Karpas-422 (cell line): ENCODE measurements around the gene MOK. TPM values are rescaled to one million over a fixed set of nuclear protein-coding genes. Genes with fewer than 3 reads are reported as not detected.

Experiments used
- DNase-seq: peaks from one replicate; pipeline ENCODE4 v3.0.0-alpha.2; 2015
- H2AFZ ChIP-seq: fragments of 200-600 bp; sonication (generic); 2 replicates; pipeline ENCODE4 v1.6.1; 2014; ENCODE audit warnings: antibody characterized with exemption, low read length, mixed read lengths
- H3K27ac ChIP-seq: fragments of 200-600 bp; sonication (generic); 2 replicates; pipeline ENCODE4 v1.5.1; 2014; ENCODE audit warnings: mild to moderate bottlenecking, low read length, moderate library complexity
- H3K27me3 ChIP-seq: fragments of 200-600 bp; sonication (generic); 2 replicates; pipeline ENCODE4 v1.6.1; 2014; ENCODE audit warnings: low read length, mixed read lengths
- H3K36me3 ChIP-seq: fragments of 200-600 bp; sonication (generic); 2 replicates; pipeline ENCODE4 v1.6.1; 2014; ENCODE audit warnings: low read length, mixed read lengths; ENCODE audit not compliant: insufficient read depth
- H3K4me1 ChIP-seq: fragments of 200-600 bp; sonication (generic); 2 replicates; pipeline ENCODE4 v1.6.1; 2014; ENCODE audit warnings: mild to moderate bottlenecking, low read length, mixed read lengths
- H3K4me2 ChIP-seq: fragments of 200-600 bp; sonication (generic); 2 replicates; pipeline ENCODE4 v1.6.1; 2014; ENCODE audit warnings: low read length, low read depth, mild to moderate bottlenecking; ENCODE audit not compliant: poor library complexity, severe bottlenecking
- H3K4me3 ChIP-seq: fragments of 200-600 bp; sonication (generic); 2 replicates; pipeline ENCODE4 v1.5.1; 2014; ENCODE audit warnings: mild to moderate bottlenecking, antibody characterized with exemption, low read length, mixed read lengths
- H3K79me2 ChIP-seq: fragments of 200-600 bp; sonication (generic); 2 replicates; pipeline ENCODE4 v1.6.1; 2014; ENCODE audit warnings: mild to moderate bottlenecking, low read length, mixed read lengths
- H3K9ac ChIP-seq: fragments of 200-600 bp; sonication (generic); 2 replicates; pipeline ENCODE4 v1.6.0; 2014; ENCODE audit warnings: low read length
- H3K9me2 ChIP-seq: fragments of 200-600 bp; sonication (generic), shearing (Covaris generic); replicated peaks from 2 replicates; pipeline ENCODE4 v1.6.0; 2014; ENCODE audit warnings: mild to moderate bottlenecking, low read length, moderate library complexity; ENCODE audit not compliant: insufficient read depth
- H3K9me3 ChIP-seq: fragments of 300-700, 200-600 bp; sonication (generic); 2 replicates; pipeline ENCODE4 v1.6.1; 2014; ENCODE audit warnings: low read length, mixed read lengths
- H4K20me1 ChIP-seq: fragments of 200-600 bp; sonication (generic); 2 replicates; pipeline ENCODE4 v1.6.1; 2014; ENCODE audit warnings: mild to moderate bottlenecking, antibody characterized with exemption, low read length, low read depth; ENCODE audit not compliant: insufficient read depth
- total RNA-seq: library from RNA; depleted of rRNA; stranded (reverse); fragments of >200 nt; shearing (Covaris generic); gene quantifications from 2 replicates; pipeline ENCODE4 v1.2.3, GENCODE V29; 2014; ENCODE audit warnings: low replicate concordance

MOK gene
- total RNA-seq, 1 experiment from 2014 or later: 4.4 TPM

- no peak for DNase-seq
- Histone ChIP-seq H3K9ac (no peak overlapping the region), H3K9me3 (no peaks in the 10 kb centered on the region), H3K4me3 (no peak overlapping the region), H2AFZ (no peak overlapping the region), H3K79me2 (peaks cover 24% of the 10 kb centered on the region), H4K20me1 (peaks cover 24% of the 10 kb centered on the region; the same call in 1 of the 2 replicates), H3K27ac (no peak overlapping the region), H3K27me3 (no peaks in the 10 kb centered on the region), H3K4me2 (no peak overlapping the region), H3K4me1 (no peaks in the 10 kb centered on the region), H3K9me2 (no peaks in the 10 kb centered on the region), H3K36me3 (no peaks in the 10 kb centered on the region; the same call in 1 of the 2 replicates)
Observed at GRCh38 chr14:102205560-102205959, 99.4 kb downstream of the MOK start.

GRCh38 chr14:102203382-102203781, 101.6 kb downstream of the MOK start:
- H3K9me2 ChIP-seq: no peaks in the 10 kb centered on the region
- no peaks in the 10 kb centered on the region for H3K36me3 ChIP-seq
- H3K4me1 ChIP-seq: no peaks in the 10 kb centered on the region
- H4K20me1 ChIP-seq: peaks cover 9% of the 10 kb centered on the region; the same call in 1 of the 2 replicates
- no peak overlapping the region for H3K27ac ChIP-seq
- no peak overlapping the region for H3K9ac ChIP-seq
- H3K9me3 ChIP-seq: no peaks in the 10 kb centered on the region
- DNase-seq: no peak
- no peak overlapping the region for H3K4me3 ChIP-seq
- peaks cover 25% of the 10 kb centered on the region for H3K79me2 ChIP-seq
- H3K4me2 ChIP-seq: no peak overlapping the region
- H2AFZ ChIP-seq: no peak overlapping the region
- no peaks in the 10 kb centered on the region for H3K27me3 ChIP-seq

DNA sequence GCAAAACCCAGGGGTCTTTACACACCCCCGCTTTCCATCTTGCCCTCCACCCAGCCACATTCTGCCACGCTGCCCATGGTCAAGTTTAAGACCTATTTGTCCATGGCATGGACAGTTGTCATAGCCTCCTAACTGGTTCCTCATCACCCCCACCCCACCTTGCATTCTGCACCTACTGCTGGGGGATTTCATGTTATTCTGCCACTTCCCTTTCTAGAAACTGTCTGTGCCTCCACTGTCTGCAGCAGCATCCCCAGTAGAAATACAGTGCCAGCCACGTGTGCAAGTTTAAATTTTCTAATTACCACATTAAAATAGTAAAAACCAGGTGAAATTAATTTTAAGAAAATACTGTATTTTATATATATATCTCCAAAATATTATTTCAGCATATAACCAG, 102.0 kb downstream of the MOK start:
- no peak for DNase-seq
- H3K4me2 ChIP-seq: no peak overlapping the region
- H3K9ac ChIP-seq: no peak overlapping the region
- peaks cover 9% of the 10 kb centered on the region; the same call in 1 of the 2 replicates for H4K20me1 ChIP-seq
- H3K4me3 ChIP-seq: no peak overlapping the region
- H3K27ac ChIP-seq: no peak overlapping the region
- H3K79me2 ChIP-seq: peaks cover 25% of the 10 kb centered on the region
- H3K9me2 ChIP-seq: no peaks in the 10 kb centered on the region
- H3K9me3 ChIP-seq: no peaks in the 10 kb centered on the region
- H2AFZ ChIP-seq: no peak overlapping the region
- H3K27me3 ChIP-seq: no peaks in the 10 kb centered on the region
- H3K4me1 ChIP-seq: no peaks in the 10 kb centered on the region
- H3K36me3 ChIP-seq: no peaks in the 10 kb centered on the region

DNA sequence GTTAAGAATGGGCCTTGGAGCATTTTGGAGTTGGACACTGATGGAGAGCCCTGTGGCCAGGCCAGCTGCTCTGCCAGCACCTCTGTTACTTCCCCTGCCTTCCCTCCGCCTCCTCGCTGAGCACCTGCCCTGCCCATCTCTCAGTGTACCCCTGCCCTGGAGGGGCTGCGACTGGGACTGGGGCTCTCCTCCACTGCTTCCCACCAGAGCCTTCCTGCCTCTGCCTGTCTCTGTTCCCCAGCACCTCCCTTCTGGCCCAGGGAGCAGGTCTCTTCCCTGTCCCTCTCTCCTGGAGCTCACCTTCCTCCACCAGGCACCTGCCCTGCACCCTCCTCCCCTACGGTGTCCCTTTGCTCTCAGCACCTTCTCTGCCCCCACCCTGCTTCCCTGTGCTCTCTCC, 103.2 kb downstream of the MOK start:
- Histone ChIP-seq H3K4me1 (no peaks in the 10 kb centered on the region), H3K27me3 (no peaks in the 10 kb centered on the region), H4K20me1 (peaks cover 9% of the 10 kb centered on the region; the same call in 1 of the 2 replicates), H3K36me3 (no peaks in the 10 kb centered on the region), H3K9me3 (no peaks in the 10 kb centered on the region), H2AFZ (no peak overlapping the region), H3K4me2 (no peak overlapping the region), H3K9me2 (no peaks in the 10 kb centered on the region), H3K79me2 (peaks cover 32% of the 10 kb centered on the region), H3K27ac (no peak overlapping the region), H3K4me3 (no peak overlapping the region), H3K9ac (no peak overlapping the region)
- DNase-seq: no peak

DNA sequence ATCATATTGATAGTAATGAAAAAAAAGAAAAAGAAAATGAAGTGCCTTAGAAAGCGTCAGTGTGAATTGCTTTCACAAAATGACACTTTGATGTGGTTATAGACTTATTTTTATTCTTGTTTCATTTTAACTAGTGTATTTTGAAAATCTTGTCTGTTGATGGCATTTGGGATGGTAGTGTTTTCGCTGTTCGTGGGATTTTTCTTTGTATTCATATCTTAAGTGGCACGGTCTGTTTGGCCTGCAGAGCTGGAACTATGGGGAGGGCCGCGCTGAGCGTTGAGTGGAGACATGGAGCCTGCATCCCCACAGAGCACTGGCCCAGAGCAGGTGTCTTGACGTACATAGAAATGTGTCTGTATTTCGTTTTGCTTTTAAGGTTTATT, 103.6 kb downstream of the MOK start:
- Histone ChIP-seq H3K9ac (no peak overlapping the region), H2AFZ (no peak overlapping the region), H3K79me2 (peaks cover 34% of the 10 kb centered on the region), H3K9me3 (no peaks in the 10 kb centered on the region), H3K4me3 (no peak overlapping the region), H3K27ac (no peak overlapping the region), H3K36me3 (no peaks in the 10 kb centered on the region), H3K9me2 (no peaks in the 10 kb centered on the region), H3K4me1 (no peaks in the 10 kb centered on the region), H4K20me1 (peaks cover 9% of the 10 kb centered on the region; the same call in 1 of the 2 replicates), H3K27me3 (no peaks in the 10 kb centered on the region), H3K4me2 (no peak overlapping the region)
- DNase-seq: no peak

DNA sequence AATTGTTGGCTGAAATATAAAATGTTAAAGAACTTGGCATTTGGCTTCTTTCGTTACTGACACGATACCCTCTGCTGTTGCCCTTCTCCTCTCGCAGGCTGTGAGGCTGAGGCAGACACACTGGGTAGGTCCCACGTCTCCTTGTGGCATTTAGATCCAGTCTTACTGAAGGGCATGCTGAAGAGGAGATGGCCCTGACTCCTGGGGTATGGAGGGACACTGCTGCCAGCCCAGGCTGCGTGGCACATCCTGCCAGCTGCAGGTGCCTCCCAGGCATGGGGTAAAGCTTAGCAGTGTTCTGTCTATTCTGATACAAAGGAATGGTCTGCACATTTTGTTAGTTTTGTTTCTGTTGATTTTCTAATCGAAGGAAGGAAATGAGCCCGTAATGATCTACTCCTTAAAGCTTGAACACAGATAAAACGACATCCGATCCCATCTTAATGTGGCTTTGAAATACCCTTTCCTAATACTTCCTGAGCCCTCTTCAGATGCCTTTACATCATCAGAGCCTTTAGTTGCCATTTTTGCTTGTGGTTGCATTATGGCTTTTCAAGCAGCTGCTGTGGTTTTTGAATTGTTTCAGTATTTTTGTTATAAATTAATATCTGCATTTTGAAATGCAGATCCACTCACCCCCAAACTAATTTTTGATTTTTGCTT, 104.1 kb downstream of the MOK start:
- Histone ChIP-seq H3K27ac (no peak overlapping the region), H3K9me2 (no peaks in the 10 kb centered on the region), H3K9ac (no peak overlapping the region), H3K4me2 (no peak overlapping the region), H3K27me3 (no peaks in the 10 kb centered on the region), H3K9me3 (no peaks in the 10 kb centered on the region), H3K4me3 (no peak overlapping the region), H4K20me1 (peaks cover 9% of the 10 kb centered on the region; the same call in 1 of the 2 replicates), H2AFZ (no peak overlapping the region), H3K36me3 (no peaks in the 10 kb centered on the region; the same call in 1 of the 2 replicates), H3K79me2 (peaks cover 37% of the 10 kb centered on the region), H3K4me1 (peaks cover 3% of the 10 kb centered on the region; the same call in 1 of the 2 replicates)
- DNase-seq: no peak

GRCh38 chr14:102197317-102197853, 107.6 kb downstream of the MOK start:
- peaks cover 62% of the 10 kb centered on the region for H3K79me2 ChIP-seq

DNA sequence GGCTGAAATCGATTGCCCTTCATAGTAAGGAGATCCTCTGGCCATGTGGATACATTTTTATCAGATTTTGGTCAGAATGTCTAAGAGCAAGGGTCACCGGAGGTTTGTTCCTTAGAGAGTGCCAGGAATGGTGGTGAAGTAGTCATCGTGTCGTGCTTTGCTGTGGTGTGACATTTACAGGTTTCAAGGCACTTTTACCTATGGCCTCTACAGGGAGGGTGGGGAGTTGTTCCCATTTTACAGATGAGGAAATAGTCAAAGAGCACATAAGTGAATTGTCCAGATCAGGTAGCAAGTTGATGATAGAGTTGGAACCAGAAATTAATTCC, 108.1 kb downstream of the MOK start:
- Histone ChIP-seq H3K4me1 (peaks cover 19% of the 10 kb centered on the region), H3K9me2 (no peaks in the 10 kb centered on the region), H3K27me3 (no peaks in the 10 kb centered on the region), H3K4me3 (no peak overlapping the region), H3K4me2 (no peak overlapping the region), H3K9ac (no peak overlapping the region), H3K36me3 (no peaks in the 10 kb centered on the region; the same call in 1 of the 2 replicates), H3K9me3 (no peaks in the 10 kb centered on the region), H4K20me1 (peaks cover 4% of the 10 kb centered on the region; the same call in 1 of the 2 replicates), H3K79me2 (peaks cover 61% of the 10 kb centered on the region), H2AFZ (no peak overlapping the region), H3K27ac (no peak overlapping the region)
- DNase-seq: no peak

More at GRCh38 chr14:102197317-102197853, 107.6 kb downstream of the MOK start:
- H3K9ac ChIP-seq: no peak overlapping the region
- peaks cover 17% of the 10 kb centered on the region for H3K4me1 ChIP-seq
- H2AFZ ChIP-seq: no peak overlapping the region
- no peak for DNase-seq
- no peak overlapping the region for H3K4me2 ChIP-seq
- no peak overlapping the region for H3K4me3 ChIP-seq
- no peaks in the 10 kb centered on the region for H3K9me3 ChIP-seq
- H3K27ac ChIP-seq: no peak overlapping the region
- no peaks in the 10 kb centered on the region for H3K9me2 ChIP-seq
- H3K27me3 ChIP-seq: no peaks in the 10 kb centered on the region
- H3K36me3 ChIP-seq: no peaks in the 10 kb centered on the region; the same call in 1 of the 2 replicates
- H4K20me1 ChIP-seq: peaks cover 4% of the 10 kb centered on the region; the same call in 1 of the 2 replicates
